Measurements from ENCODE around the gene CARNS1.
"Not testable (repeated sequence)": the region's sequence is repeated elsewhere in the genome, so short reads cannot be mapped to it uniquely, and the experiment has no call there.

CARNS1 gene

DNA sequence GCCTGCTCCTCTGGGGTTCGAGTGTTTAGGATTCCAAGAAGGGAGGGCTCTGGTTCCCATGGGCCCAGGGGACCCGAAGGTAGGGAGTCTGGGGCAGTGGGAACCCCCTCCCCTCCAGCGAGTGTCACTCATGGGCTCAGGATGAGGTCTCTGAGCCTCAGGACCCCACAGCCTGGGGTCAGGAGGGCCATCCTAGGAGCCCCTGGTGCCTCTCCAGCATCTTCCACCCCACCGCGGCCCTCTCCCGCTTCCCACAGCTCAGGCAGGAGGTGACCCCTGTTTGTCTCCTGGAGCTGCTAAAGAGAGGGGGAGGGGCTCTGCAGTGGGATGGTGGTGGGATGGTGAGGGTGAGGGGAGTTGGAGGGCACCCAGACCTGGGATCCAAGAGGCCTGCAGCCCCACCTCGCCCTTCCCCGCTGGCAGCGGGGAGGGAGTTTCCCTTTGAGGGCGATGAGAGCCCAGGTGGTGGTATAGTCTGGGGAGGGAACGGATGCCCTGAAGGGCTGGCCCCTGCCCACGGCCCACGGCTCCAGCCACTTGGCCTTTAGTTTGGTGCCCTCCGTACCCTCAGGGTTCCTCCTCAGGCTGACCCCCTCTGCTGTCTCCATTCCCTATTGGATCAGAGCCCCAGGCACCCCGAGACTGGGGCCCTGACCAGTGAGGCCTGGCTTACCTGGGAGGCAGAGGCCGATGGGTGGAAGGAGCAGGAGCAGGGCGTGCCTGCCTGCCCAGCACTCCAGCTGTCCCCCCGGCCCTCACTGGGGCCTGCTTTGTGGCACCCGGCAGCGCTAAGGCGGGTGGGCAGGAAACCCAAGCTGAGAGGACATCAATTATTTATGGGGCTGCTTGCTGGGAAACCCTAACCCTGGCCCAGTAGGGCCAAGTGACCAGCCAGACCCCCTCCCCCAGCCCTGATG is 38.6 kb downstream of the CARNS1 start:
- no peak for DNase-seq
- in situ Hi-C loops (cut with MboI; ENCODE audit: low pct_unique_long_range_greater_than_20kb, low sequenced_read_pairs) = no loop called here

DNA sequence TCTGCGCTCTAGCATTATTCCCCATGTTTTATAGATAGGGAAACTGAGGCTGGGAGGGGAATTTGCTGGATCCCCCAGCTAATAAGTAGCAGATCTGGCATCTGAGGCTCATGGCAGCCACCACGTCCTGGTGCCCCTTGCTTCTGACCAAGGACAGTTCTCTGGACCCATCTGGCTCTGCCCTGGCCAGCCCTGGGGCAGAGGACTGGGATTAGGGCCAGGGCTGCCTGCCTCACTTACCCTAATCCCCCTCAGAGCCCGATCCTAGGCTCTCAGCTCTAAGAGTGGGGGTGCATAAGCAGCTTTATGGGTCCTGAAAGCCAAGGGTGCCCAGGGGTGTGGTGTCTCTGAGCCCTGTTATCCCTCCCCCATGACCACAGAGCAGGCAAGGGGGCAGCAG is 39.6 kb downstream of the CARNS1 start, which contains the start of gene CABP4:
Gene CABP4 (plus strand): TSS at position 301 of the 400 bp plus-strand sequence. CDS start 70 bp downstream, at position 371.
- in situ Hi-C loops (cut with MboI; ENCODE audit: low pct_unique_long_range_greater_than_20kb, low sequenced_read_pairs) = no loop called here

DNA sequence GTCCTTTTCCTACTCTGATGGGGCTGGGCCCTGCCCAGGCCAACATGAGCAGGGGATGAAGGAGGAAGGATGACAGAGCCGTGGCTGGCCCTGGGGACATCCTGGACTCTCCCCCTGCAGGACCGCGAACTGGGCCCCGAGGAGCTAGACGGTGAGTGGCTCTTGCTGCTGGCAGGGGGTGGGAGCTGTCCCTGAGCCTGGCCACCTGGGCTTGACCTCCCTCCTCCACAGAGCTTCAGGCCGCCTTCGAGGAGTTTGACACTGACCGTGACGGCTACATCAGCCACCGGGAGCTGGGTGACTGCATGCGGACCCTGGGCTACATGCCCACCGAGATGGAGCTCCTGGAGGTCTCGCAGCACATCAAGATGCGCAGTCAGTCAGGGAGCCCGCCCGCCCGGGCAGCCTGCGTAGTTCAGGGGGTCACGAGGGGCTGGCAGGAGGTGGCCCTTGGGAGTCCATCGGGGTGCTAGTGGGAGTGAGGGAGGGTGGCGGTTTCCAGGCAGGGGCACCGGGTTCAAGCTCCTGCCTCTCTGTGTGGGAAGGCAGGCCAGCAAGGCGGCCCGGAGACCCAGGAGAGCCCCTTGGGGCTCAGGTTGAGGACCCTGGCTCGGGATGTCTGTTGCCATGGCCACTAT is 40.7 kb downstream of the CARNS1 start:
- in situ Hi-C loops (cut with MboI; ENCODE audit: low pct_unique_long_range_greater_than_20kb, low sequenced_read_pairs) = no loop called here
- DNase-seq = no peak

More for the DNA sequence above, 39.6 kb downstream of the CARNS1 start, which contains the start of gene CABP4:
- no peak for DNase-seq

DNA sequence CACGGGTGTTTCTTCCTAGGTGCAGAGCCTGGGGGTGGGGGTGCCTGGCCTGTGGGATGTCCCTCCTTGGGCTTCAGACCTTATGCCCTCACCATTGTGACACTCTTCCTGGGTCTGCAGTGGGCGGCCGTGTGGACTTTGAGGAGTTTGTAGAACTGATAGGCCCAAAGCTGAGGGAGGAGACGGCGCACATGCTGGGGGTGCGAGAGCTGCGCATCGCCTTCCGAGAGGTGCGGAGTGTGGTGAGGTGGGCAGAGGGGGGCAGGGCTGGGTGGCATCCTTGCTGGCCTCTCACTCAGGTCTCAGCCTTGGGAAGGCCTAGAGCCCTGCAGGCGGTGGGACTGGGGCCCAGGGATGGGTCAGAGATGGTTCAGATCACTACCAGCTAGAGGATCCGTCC is 42.0 kb downstream of the CARNS1 start:
- DNase-seq = no peak
- in situ Hi-C loops (cut with MboI; ENCODE audit: low pct_unique_long_range_greater_than_20kb, low sequenced_read_pairs) = no loop called here

DNA sequence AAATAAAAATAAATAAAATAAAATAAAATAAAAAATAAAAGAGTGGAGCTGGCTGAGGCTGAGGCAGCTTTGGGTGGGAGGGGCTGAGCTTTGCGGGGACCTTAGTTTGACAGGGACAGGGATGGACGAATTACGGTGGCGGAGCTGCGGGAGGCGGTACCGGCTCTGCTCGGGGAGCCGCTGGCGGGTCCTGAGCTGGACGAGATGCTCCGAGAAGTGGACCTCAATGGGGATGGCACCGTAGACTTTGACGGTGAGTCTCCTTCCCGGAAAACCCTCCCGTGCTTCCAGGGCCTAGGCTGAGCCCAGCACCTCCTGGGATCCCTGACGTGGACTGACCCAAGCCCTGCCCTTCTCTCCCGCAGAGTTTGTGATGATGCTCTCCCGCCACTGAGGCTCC is 42.8 kb downstream of the CARNS1 start:
- in situ Hi-C loops (cut with MboI; ENCODE audit: low pct_unique_long_range_greater_than_20kb, low sequenced_read_pairs) = no loop called here

DNA sequence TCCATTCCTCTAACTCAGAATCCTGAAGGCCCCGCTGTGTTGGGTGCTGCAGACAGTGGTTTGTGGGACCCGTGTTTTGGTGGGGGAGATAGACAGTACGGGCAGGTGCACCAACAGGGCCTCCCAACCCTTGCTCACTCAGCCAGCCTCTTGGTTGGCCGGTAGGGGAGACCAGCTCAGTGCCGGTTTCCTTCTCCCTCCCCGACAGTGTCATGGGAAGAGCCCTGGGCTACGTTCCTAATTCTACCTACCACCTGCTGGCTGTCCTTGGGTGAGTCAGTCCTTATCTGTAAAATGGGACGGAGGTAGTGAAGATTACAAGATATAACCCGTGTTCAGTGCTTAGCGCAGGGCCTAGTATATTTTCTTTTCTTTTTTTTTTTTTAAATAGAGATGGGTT is 47.7 kb downstream of the CARNS1 start:
- DNase-seq = no peak
- in situ Hi-C loops (cut with MboI; ENCODE audit: low pct_unique_long_range_greater_than_20kb, low sequenced_read_pairs) = no loop called here

More for the DNA sequence above, 42.8 kb downstream of the CARNS1 start:
- no peak for DNase-seq

DNA sequence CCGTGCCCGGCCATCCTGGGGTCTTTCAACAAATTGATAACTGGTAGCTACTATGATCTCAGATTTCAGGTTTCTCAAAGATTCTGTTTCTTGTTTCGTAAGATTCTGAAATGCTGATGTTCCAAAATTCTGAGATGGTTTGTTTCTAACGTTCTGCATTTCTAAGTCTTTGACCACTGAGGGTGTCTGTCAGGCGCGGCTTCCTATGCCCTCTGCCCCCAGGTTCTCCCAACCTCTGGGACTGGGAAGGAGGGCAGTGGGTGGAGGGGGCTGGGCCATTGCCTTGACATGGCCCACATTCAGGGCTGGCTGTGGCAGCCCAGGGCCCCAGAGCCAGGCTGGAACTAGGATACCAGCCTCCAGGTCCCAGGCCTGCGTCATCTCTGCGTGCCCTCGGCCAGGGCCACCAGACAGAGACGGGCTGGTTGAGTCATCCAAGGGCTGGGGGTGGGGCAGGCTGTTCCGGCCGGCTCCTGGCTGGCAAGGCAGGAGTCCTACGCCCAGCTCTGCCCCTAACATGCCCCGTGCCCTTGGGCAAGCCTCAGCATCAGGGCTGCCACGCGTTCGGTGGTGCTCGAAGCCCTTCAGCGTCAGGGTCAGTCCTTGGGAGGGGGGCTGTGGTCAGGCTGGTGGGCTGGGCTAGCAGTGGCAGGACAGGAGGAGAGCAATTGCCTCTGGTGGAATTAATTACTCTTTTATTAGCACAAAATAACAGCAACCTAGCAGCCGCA is 48.4 kb downstream of the CARNS1 start:
- in situ Hi-C loops (cut with MboI; ENCODE audit: low pct_unique_long_range_greater_than_20kb, low sequenced_read_pairs) = no loop called here
- peak; percentile 57 for DNase-seq

DNA sequence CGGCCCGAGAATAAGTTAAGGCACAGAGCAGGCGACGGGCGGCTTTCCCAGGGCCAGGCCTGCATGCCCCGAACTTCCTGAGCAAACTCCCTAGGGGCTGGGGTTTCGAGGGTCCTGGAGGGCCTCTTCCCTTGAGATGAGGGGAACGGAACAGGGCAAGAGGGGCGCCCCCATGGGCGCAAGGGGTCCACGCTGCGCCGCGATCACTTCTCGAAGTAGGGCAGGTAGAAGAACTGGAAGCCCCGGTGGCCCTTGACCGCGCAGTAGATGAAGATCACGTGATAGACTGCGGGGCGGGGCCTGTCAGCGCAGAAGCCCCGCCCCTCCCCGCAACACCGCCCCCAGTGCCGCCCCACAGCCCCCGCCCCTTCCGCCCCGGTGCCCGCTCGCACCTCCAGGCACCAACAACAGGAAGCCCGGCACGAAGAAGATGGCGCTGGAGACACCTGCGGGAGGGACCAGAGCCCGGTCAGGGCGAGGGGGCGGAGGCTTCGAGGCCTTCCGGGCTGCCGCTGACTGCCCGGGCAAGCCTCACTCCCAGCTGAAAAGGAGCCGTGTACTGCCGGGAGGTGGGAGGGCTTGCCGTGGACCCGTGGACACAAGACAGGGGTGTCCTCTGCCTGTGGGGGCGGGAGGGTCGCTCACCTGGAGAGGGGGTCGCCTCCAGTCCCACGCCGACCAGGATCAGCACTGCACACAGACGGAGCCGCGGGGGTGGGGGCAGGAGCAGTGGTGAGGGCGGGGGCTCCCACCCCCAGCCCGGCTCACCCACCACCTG is 49.1 kb downstream of the CARNS1 start:
- in situ Hi-C loops (cut with MboI; ENCODE audit: low pct_unique_long_range_greater_than_20kb, low sequenced_read_pairs) = no loop called here
- DNase-seq = peak; percentile 82

DNA sequence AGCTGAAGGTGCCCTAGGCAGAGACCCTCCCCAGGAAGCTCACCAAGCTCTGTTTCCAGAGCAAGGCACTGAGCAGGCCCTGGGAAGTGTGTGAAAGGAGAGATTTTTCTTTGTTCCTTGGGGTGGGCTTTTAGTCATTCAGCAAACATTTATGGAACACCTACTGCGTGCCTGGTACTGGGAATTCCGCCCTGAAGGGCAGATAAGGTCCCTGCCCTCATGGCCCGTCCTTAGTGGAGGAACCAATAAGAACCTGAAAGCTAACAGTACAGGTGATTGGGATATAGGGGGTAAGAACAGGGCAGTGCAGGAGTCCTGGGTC is 49.7 kb downstream of the CARNS1 start:
- DNase-seq = no peak
- in situ Hi-C loops (cut with MboI; ENCODE audit: low pct_unique_long_range_greater_than_20kb, low sequenced_read_pairs) = no loop called here

DNA sequence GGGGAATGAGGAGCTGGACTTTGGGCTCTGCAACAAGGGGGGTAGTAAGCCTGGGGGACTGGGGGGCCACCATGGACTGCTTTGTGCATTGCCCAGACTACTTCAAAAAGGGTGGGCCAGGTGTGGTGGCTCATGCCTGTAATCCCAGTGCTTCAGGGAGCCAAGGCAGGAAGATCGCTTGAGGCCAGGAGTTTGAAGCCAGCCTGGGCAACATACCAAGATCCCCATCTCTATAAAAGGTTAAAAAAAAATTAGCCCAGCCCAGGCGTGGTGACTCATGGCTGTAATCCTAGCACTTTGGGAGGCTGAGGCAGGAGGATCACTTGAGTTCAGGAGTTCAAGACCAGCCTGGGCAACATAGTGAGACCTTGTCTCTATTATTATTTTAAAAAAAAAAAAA is 50.1 kb downstream of the CARNS1 start:
- DNase-seq; in situ Hi-C loops (cut with MboI; ENCODE audit: low pct_unique_long_range_greater_than_20kb, low sequenced_read_pairs): not testable (repeated sequence)

DNA sequence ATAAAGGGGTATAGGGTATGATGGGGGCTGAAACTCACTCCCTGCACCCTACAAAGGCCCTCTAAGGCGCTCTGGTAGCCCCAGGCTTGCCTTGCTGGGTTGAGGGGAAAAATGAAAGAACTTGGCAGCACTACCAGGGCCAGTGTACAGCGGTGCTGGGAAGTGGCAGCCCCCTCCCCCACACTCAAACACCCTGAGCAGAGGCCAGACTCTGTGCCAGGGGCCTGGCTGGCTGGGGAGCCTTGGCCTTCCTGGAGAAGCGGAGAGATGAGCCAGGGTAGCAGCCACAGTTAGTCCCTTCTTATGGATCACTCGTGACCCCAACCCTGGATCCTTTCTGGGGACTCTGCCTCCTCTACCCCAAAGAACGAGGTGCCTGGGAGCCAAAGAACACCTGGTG is 50.9 kb downstream of the CARNS1 start:
- in situ Hi-C loops (cut with MboI; ENCODE audit: low pct_unique_long_range_greater_than_20kb, low sequenced_read_pairs) = no loop called here
- DNase-seq = no peak

DNA sequence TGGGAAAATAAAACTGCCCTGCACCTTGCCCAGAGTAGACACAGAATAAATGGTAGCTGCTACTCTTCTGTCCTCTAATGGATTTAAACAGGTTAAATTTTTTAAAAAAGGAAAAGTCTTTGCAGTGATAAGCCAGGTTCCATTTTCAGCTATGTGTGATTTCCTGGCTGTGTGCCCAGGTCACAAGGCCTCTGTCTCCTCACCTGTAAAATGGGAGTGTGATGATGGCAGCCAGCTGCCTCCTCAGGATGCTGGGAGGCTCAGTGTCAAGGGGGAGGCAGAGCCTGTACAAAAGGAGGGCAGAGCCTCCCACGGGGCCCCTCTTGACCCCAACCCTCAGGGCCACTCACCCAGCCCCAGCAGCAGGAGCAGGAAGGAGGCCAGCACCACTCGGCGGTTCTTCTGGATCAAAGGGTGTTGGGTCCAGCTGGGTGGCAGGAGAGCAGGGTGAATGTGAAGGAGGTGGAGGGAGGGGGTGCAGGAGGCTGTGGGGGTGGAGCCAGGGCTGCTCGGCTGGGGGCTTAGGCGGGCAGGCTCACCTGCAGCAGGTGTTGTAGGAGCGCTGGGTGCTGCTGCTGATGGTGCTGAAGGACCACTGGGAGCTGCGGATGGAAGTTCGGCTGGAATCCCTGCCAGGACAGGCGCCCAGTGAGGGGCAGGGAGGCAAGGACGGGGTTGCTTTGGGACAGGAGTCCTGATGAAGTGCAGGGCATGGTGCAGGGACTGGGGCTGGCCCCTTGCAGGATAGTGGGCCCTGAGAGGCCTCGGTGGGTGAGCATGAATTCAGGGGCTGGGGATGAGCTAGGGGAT is 51.7 kb downstream of the CARNS1 start:
- DNase-seq = no peak
- in situ Hi-C loops (cut with MboI; ENCODE audit: low pct_unique_long_range_greater_than_20kb, low sequenced_read_pairs) = no loop called here

DNA sequence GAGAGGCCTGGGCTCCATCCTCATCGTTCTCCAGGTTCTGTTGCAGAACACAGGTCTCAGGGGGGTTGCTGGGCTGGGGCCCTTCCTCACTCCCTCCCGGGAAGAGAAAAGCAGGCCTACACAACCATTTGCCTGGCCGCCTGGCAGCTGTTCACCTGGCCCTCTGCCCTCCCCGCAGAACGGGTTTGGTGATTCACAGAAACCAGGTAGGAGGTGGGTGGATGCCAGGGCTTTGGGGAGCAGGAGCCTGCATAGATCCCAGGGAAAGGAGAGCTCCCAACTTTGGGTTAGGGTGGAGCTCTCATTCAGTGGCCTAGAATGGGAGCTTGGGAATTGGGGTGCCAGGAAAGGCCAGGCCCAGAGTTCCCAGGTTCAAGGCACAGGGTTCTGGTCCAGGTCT is 52.6 kb downstream of the CARNS1 start:
- in situ Hi-C loops (cut with MboI; ENCODE audit: low pct_unique_long_range_greater_than_20kb, low sequenced_read_pairs) = no loop called here
- DNase-seq = no peak

DNA sequence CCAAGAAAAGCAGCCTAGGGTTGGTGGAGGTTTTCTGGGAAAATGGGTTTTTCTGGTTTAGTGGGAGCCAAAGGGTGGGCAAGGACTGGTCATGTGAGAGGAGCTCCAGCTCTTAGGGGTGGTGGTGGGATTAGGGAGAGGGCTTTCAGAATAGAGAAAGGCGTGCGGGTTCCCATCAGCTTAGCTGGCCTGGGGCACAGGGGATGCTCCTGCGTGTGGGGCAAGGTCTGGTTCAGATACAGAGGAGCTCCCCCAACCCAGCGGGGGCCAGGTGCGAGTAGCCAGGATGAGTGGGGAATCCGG is 52.9 kb downstream of the CARNS1 start:
- DNase-seq = no peak
- in situ Hi-C loops (cut with MboI; ENCODE audit: low pct_unique_long_range_greater_than_20kb, low sequenced_read_pairs) = no loop called here

DNA sequence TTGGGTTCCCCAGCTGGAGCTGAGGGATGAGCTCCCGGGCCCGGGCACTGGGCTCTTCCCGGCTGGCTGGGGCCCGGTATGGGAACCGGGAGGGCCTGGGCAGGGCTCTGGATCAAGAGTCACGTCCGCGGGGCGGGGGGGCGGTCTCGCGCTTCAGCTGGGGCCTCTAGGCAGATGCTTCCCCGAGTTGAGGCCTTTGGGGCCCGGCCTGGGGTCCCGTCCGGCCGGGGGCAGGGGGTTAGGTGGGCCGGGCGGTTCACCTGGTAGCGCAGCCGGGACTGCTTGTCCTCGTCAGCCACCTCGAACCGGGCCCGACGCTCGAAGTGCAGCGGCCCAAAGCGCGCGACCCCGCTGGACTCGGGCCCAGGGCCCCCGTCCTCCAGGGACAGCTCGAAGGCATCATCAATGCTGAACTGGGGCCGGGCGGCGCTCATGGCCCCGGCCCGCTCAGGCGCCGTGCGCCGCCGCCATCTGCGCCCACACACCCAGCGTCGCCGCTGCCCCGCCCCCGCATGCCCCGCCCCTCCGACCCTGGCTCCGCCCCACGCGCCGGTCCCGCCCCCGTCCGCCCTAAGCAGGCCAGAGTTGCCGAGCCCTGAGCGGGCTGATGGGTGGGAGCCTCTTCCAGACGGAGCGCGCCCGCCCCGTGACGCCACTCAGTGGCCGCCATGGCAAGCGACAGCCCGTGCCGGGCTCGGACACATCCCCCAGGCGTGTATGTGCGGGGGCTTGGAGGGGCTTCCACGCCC is 53.5 kb downstream of the CARNS1 start, which contains the start of gene TMEM134:
Gene TMEM134 (minus strand): TSS at position 493 of the 749 bp plus-strand sequence. CDS start 59 bp downstream, at position 434.
- DNase-seq = peak; percentile 83
- in situ Hi-C loops (cut with MboI; ENCODE audit: low pct_unique_long_range_greater_than_20kb, low sequenced_read_pairs) = no loop called here

DNA sequence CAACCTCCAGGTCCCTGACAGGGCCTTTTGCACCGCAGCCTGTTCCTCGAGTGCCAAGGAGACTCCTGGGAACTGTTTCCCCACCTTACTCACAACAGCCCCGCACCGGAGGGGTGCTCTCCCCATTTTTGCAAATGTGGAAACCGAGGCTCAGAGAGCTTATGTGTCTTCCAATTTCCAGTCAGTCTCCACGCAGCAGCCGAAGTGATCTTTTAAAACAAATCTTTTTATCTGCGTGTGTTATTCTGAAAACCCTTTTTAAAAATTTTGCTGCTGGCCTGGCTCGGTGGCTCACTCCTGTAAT is 54.0 kb downstream of the CARNS1 start:
- no peak for DNase-seq
- in situ Hi-C loops (cut with MboI; ENCODE audit: low pct_unique_long_range_greater_than_20kb, low sequenced_read_pairs) = no loop called here

DNA sequence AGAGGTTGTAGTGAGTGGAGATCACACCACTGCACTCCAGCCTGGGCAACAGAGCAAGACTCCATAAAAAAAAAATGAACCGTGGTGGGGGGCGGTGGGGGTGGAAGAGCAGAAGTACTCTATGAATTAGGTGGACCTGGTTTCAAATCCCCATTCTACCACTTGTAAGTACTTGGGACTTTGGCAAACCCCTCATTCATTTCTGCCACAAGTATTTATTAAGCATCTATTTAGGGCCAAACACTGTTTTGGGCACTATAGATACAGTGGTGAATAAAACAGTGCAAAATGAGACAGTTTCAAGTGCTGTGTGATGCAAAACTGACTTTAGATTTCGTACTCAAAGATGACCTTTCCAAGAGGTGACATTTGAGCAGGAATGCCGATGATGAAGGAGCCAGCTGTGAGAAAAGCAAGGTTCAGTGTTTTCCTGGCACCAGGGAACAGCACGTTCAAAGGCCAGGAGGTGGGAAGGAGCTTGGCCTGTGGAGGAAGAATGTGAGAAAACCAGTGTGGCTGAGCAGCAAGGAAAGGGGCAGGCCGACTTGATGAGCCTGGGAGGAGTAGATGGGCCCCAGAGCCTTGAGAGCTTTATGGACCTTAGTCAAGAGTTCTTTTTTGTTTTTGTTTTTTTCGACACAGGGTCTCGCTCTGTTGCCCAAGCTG is 55.0 kb downstream of the CARNS1 start:
- in situ Hi-C loops (cut with MboI; ENCODE audit: low pct_unique_long_range_greater_than_20kb, low sequenced_read_pairs) = no loop called here
- DNase-seq = no peak

DNA sequence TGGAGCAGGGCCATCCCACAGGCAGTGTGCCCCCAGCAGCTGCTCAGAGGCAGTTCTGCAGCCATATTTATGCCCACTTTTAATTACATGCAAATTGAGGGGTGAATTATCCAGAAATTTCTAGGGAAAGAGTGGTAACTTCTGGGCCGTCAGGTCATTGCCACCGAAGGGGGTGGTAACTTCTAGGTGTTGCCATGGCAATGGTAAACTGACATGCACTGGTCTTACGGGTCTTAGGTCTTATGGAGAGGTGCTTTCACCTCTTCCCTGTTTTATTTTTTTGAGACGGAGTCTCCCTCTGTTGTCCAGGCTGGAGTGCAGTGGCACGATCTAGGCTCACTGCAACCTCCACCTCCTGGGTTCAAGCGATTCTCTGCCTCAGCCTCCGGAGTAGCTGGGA is 57.4 kb downstream of the CARNS1 start:
- in situ Hi-C loops (cut with MboI; ENCODE audit: low pct_unique_long_range_greater_than_20kb, low sequenced_read_pairs) = no loop called here
- no peak for DNase-seq
